PC-9 (cell line): ENCODE results near the gene GAL3ST2.

Experiments used
- CTCF ChIP-seq: fragments of 200-600 bp; sonication (generic); conservative IDR thresholded peaks from 2 replicates; pipeline ENCODE4 v1.6.1; 2017; ENCODE audit warnings: mixed run types, antibody characterized with exemption, mild to moderate bottlenecking, moderate library complexity
- EZH2 ChIP-seq: fragments of 200-600 bp; sonication (generic); IDR thresholded peaks from 2 replicates; pipeline ENCODE4 v1.8.0; 2017; ENCODE audit warnings: antibody characterized with exemption, low read depth

- TF ChIP-seq CTCF: no peak
- TF ChIP-seq EZH2: no peak
These were observed 37.0 kb upstream of the GAL3ST2 start for GRCh38 chr2:241739651-241740050.
